ENCODE results near the gene PRMT9.

PRMT9 gene

GRCh38 chr4:147678796-147679549, 5.0 kb downstream of the PRMT9 start:
- no peak for DNase-seq

DNA sequence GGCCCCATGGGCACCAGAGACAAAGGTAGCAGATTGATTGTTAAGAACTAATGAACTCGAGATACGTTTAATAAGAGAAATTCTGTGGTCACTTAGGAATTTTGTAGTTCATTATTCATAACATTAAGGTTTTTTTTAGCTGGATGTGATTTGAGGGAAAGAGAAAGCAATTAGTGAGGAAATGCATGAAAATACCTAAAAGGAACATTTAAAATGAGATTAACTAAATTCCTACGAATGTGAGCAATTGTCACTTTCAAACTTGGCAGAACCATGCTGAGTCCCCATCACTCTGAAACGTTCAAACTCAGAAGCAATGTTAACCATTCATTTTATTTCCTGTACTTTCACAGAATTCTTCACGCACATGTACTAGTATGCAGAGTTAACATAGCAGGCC, 5.9 kb downstream of the PRMT9 start:
- DNase-seq = no peak

- no peak for DNase-seq
Observed at GRCh38 chr4:147674496-147674895, 9.5 kb downstream of the PRMT9 start.

DNA sequence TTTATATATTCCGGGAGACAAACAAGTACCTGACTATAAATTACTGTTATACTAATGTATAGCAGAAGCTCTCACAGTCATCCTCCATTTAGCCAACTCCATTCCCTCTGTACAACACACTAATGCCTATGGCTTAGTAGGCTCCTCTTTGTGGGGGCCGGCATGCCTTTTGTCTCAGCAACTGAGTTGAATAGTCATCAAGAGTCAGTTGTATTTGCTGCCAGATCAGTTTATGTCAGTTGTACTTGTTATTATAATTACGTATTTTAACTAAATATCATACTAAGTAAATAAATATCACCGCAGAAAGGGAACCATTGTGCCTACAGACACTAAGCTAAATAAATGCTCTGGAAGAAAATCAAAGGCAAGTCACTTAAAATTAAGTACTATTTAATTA, 9.9 kb downstream of the PRMT9 start:
- no peak for DNase-seq

GRCh38 chr4:147658501-147658900, 25.5 kb downstream of the PRMT9 start:
- no peak for DNase-seq

GRCh38 chr4:147655639-147656038, 28.3 kb downstream of the PRMT9 start:
- DNase-seq = no peak

GRCh38 chr4:147651563-147651962, 32.4 kb downstream of the PRMT9 start:
- no peak for DNase-seq

DNA sequence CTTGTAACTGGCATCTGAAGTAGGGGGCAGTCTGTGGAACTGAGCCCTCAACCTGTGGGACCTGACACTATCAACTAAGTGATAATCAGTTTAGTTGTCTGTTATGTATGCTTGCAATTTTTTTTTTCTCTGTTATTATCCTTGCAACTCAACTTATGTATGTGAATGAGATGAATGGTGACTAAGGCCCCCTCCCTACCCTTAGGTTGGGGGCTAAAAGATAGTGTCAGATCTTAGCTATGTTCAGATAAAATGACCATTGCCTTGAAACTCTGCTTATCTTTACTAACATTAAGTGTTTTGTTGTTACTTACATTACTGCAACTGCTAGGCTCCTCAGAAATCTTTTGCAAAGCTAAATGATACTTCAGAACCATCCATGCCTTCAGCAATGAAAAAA, 35.3 kb downstream of the PRMT9 start:
- DNase-seq = no peak

- no peak for DNase-seq
Observed at GRCh38 chr4:147645099-147645498, 38.9 kb downstream of the PRMT9 start.

DNA sequence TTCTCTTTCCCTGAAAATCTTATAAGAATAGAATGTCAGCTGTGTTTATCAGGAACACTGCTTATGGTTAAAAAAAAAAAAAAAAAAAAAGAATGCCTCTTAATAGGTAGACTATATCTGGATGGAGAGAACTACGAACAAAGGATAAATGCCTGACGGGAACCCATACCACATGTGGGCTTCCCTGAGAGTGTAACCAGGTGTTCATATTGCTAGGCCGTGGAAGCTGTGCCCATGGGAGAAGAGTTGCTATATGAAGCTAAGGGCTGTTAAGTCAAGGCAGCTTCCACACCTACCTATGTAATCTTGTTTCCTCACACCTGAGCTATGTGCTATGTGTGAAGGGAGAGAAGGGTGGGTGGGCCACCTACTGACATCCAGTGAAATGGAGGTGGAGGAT, 39.5 kb downstream of the PRMT9 start:
- no peak for DNase-seq

- DNase-seq = no peak
Observed at GRCh38 chr4:147643616-147644015, 40.3 kb downstream of the PRMT9 start.

DNA sequence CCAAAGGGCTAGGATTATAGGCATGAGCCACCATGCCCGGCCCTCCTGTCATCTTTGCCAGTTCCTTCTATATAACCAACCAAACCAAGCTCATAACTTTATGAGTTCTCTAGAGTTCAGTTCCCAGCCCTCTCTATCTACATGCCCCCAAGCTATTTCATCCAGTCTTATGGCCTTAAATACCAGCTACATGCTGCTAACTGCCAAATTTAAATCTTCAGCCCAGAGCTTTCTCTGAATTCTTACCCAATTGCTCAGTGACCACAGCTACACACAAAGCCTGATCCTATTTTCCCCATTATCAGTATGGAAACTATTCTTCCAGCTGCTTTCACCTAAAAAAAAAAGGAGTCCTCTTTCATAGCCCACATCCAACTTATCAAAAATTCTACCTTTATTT, 43.6 kb downstream of the PRMT9 start:
- no peak for DNase-seq

GRCh38 chr4:147639388-147639787, 44.6 kb downstream of the PRMT9 start:
- no peak for DNase-seq

- DNase-seq = no peak
Observed at GRCh38 chr4:147638942-147639341, 45.0 kb downstream of the PRMT9 start.

GRCh38 chr4:147638365-147638764, 45.6 kb downstream of the PRMT9 start:
- no peak for DNase-seq

GRCh38 chr4:147635348-147635747, 48.6 kb downstream of the PRMT9 start:
- no peak for DNase-seq

- no peak for DNase-seq
Observed at GRCh38 chr4:147633643-147634042, 50.3 kb downstream of the PRMT9 start.

DNA sequence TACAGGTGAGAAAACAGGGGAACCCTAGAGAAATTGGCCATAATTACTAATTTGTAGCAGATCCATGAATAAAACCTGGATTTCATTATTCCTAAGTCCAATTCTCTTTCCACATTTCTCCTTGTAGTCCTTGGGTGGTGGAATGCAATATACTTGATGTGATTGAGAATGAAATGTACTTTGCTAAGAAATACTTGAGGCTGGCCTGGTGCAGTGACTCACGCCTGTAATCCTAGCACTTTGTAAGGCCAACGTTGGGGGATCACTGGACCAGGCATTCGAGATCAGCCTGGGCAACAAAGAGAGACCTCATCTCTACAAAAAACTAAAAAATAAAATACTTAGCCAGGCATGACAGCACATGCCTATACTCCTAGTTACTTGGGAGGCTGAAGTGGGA, 50.9 kb downstream of the PRMT9 start:
- no peak for DNase-seq

- DNase-seq = no peak
Observed at GRCh38 chr4:147629783-147630730, 53.9 kb downstream of the PRMT9 start.

DNA sequence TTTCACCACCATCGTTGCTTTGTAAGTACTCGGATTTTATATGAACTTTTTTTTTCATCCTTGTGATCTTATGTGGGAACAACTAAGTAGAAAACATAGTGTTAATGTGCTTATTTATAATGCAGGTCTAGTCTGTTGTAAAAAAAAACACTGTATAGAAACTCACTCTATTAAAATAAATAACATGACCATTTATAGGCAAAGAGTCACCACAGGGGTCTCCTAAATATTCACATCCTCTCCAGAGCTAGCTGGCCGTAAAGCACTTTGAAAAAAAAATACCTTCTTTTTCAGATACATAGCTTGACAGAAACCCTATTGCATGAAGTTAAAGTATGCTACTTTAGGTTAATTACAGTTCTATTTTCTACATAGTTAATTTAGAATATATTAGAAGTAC, 55.5 kb downstream of the PRMT9 start:
- DNase-seq = no peak

- no peak for DNase-seq
Observed at GRCh38 chr4:147626903-147627302, 57.1 kb downstream of the PRMT9 start.

DNA sequence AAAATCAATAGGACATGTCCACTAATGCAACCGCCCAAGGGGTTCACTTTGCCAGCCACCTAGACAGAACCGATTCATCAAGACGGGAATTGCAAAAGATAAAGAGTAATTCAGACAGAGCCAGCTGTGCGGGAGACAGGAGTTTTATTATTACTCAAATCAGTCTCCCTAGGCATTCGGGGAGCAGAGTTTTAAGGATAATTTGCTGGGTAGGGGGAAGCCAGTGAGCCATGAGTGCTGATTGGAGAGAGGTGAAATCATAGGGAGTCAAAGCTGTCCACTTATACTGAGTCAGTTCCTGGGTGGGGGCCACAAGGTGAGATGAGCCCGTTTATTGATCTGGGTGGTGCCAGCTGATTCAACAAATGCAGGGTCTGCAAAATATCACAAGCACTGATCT, 58.2 kb downstream of the PRMT9 start:
- no peak for DNase-seq

GRCh38 chr4:147620315-147620714, 63.6 kb downstream of the PRMT9 start:
- no peak for DNase-seq

Measured in activated CD4-positive, CD25-positive, alpha-beta regulatory T cell treated with anti-CD3 and anti-CD28 coated beads, Interleukin-2, amount 50 U/mL, for 72 hours (primary cell).